CD1c-positive myeloid dendritic cell (primary cell): ENCODE data around the gene MYO19.
A peak's percentile ranks its signal among the peaks of the same experiment; 100 is the strongest.
"Not testable (repeated sequence)": the region's sequence is repeated elsewhere in the genome, so short reads cannot be mapped to it uniquely, and the experiment has no call there.

ENCODE experiments used
- DNase-seq: peaks from one replicate; pipeline ENCODE4 v3.0.0-alpha.2; 2016; ENCODE audit errors: extremely low spot score

MYO19 gene

GRCh38 chr17:36468903-36469635 is 65.6 kb downstream of the MYO19 start:
- no peak for DNase-seq

GRCh38 chr17:36464765-36465088 is 69.9 kb downstream of the MYO19 start:
- DNase-seq, result no peak

- peak; percentile 73 for DNase-seq
These were observed 70.5 kb downstream of the MYO19 start for GRCh38 chr17:36463916-36464764.

GRCh38 chr17:36461330-36462110 is 73.1 kb downstream of the MYO19 start:
- no peak for DNase-seq

- no peak for DNase-seq
These were observed 74.3 kb downstream of the MYO19 start for GRCh38 chr17:36460265-36460937.

GRCh38 chr17:36459601-36460000 is 75.1 kb downstream of the MYO19 start:
- DNase-seq, result no peak

GRCh38 chr17:36459045-36459444 is 75.6 kb downstream of the MYO19 start:
- DNase-seq, result no peak

GRCh38 chr17:36457701-36458100 is 77.0 kb downstream of the MYO19 start:
- not testable (repeated sequence) for DNase-seq

- not testable (repeated sequence) for DNase-seq
These were observed 81.8 kb downstream of the MYO19 start for GRCh38 chr17:36452888-36453287.

- not testable (repeated sequence) for DNase-seq
These were observed 84.7 kb downstream of the MYO19 start for GRCh38 chr17:36449997-36450396.
